T47D (cell line): ENCODE measurements around the gene BMP6.

ENCODE experiments used
- DNase-seq, 2 experiments: peaks; one replicate each; pipeline versions ENCODE4 v3.0.0 to v3.0.0-alpha.2; 2011 to 2012; ENCODE audit warnings: low read depth in 1 of 2, low spot score in 1 of 2
- JUND ChIP-seq: IDR thresholded peaks from 2 replicates; pipeline ENCODE4 v1.6.1; 2012; ENCODE audit warnings: low read depth
- in situ Hi-C: cut with HindIII; loops from 2 replicates; pipeline ENCODE4 v1.10.0; 2016; ENCODE audit warnings: low sequenced_read_pairs, low pct_unique_long_range_greater_than_20kb

Gene BMP6

DNA sequence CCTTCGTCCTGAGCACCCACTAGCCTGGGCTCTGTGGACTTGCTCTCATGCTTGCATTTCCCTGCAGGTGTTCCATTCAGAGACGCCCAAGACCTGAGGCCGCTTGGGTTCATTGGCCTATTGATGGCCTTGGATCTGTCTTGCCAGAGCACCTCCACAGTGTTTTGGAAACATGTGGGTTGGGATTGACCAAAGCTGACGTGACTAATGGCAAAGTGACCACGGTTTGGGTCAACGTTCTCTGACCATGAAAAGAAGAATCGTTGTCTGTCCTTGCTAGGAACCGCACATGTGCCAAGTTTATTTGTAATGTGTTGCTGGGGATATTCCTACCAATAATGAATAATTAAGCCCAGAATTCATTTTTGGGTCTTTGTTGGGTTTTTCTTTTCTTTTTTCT is 29.8 kb upstream of the BMP6 start:
- no peak for TF ChIP-seq JUND
- DNase-seq, result no peak
- in situ Hi-C loops, result no loop called here

DNA sequence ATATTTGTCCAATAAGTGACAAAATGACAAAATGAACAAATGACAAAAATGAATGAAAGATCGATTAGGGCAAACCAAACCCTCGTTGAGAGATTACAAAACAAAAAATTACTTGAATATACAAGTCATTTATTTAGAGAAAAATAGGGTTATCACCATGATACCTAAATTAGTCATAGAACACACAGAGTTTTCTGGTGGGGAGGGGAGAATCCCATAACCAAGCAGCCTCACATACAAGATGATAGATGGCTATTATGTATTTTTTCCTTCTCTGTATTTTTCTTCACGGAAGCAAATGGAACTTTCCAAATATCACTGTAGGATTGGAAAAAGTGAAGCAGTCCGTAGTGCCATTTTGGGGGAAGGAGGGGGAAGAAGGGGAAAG is 28.5 kb upstream of the BMP6 start:
- in situ Hi-C loops, result no loop called here
- no peak for DNase-seq
- no peak for TF ChIP-seq JUND

- in situ Hi-C loops, result no loop called here
- TF ChIP-seq JUND, result no peak
- DNase-seq, result no peak
These were observed 27.9 kb upstream of the BMP6 start for GRCh38 chr6:7697820-7698623.

- no peak for TF ChIP-seq JUND
- no peak for DNase-seq
- in situ Hi-C loops, result no loop called here
These were observed 24.6 kb upstream of the BMP6 start for GRCh38 chr6:7701212-7701834.

DNA sequence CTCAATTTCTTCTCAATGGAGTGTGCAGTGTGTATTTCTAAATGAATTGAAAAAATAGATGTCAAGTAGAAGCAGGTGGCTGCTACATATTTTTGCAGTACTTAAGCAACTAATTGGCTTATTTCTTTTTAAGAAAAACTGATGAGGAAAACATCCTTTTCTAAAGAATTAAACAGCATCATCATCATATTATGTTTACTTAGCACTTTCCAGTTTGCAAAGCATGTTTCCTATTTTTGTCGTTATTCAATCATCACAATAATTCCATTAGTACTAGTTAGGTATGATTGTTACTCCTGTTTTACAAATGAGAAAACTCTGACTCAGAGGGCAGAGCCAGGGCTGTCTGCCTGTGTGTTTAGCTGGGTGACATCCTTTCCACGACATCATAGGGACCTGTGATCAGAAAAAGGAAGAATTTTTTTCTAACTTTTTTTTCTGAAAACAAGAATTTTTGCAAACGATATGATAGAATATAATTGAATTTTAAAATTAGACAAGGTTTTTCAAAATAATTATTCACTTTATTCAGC is 22.7 kb upstream of the BMP6 start:
- TF ChIP-seq JUND, result no peak
- in situ Hi-C loops, result no loop called here
- DNase-seq, result no peak

- TF ChIP-seq JUND, result no peak
- no peak for DNase-seq
- in situ Hi-C loops, result no loop called here
These were observed 20.4 kb upstream of the BMP6 start for GRCh38 chr6:7705483-7705882.

DNA sequence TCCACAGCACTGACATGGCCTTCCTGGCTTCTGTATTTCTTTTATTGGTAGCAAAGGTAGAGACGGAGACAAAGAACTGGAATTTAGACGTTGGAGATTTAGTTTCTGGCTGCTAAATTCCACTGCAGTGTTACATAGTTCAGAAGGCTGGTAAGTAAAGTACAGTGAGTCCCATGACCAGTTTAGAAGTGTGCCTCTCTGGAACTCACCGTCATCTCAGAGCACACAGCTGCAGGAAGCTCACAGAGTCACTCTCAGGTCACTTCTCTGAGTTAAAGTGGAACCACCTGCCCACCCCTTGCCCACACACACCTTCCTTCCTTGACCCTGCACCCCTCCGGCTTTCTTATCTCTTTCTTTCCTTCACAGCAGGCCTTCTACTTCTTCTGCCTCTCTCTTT is 19.6 kb upstream of the BMP6 start:
- TF ChIP-seq JUND, result no peak
- no peak for DNase-seq
- in situ Hi-C loops, result no loop called here

GRCh38 chr6:7707787-7708186 is 18.1 kb upstream of the BMP6 start:
- in situ Hi-C loops, result no loop called here
- DNase-seq, result no peak
- no peak for TF ChIP-seq JUND

GRCh38 chr6:7719364-7719850 is 6.5 kb upstream of the BMP6 start:
- no peak for DNase-seq
- TF ChIP-seq JUND, result no peak
- in situ Hi-C loops, result no loop called here

DNA sequence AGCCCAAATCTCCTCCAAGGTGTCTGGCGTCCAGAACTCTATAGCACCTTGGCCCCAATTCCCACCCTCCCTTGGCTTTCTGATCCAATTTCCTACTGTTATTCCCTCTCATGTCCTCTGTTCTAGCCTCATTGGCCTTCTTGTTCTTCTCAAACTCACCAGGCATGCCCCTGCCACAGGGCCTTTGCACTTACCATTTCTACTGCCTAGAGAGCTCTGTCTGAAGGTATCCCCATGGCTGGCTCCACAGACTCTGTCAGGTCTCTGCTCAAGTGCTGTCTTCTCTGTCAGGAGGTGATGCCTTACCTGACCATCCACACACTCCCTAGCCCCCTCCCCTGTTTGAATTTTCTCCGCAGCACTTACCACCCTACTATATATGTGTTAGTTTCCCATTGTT is 5.6 kb upstream of the BMP6 start:
- no peak for TF ChIP-seq JUND
- no peak for DNase-seq
- in situ Hi-C loops, result no loop called here

GRCh38 chr6:7721649-7722048 is 4.2 kb upstream of the BMP6 start:
- DNase-seq, result peak; percentile 64 to 67
- in situ Hi-C loops, result no loop called here
- TF ChIP-seq JUND, result no peak

- TF ChIP-seq JUND, result no peak
- DNase-seq, result peak in 1 of 2 experiments; percentile 81
- in situ Hi-C loops, result no loop called here
These were observed 2.9 kb upstream of the BMP6 start for GRCh38 chr6:7723041-7723447.

DNA sequence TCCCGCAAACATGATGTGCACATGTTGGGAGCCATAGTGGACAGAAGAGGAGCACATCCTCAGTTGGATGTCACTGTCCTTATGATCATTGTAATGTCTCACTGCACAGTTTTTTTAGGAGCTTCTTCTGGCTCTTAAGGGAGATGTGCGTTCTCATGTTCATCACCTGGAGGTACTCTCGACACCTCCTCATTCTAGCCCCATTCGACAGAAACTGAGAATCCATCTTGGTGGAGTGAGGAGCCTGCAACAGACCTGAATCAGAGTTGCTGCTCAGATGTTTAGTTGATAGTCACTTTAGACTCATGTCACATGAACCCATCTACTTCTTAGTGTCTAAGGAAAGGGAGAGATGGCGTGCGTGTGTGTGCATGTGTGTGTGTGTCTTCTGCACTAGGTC is 2.3 kb upstream of the BMP6 start:
- no peak for TF ChIP-seq JUND
- in situ Hi-C loops, result no loop called here
- DNase-seq, result peak in 1 of 2 experiments; percentile 10
